GM11168 (cell line): ENCODE results near the gene DBF4B.

Experiments
- in situ Hi-C: fragments of 300-500 bp; cut with MboI; formaldehyde crosslinking; loops from one replicate; pipeline ENCODE4 v1.12.0; 2022; ENCODE audit warnings: low sequenced_read_pairs; ENCODE audit not compliant: unreplicated experiment

Gene DBF4B

DNA sequence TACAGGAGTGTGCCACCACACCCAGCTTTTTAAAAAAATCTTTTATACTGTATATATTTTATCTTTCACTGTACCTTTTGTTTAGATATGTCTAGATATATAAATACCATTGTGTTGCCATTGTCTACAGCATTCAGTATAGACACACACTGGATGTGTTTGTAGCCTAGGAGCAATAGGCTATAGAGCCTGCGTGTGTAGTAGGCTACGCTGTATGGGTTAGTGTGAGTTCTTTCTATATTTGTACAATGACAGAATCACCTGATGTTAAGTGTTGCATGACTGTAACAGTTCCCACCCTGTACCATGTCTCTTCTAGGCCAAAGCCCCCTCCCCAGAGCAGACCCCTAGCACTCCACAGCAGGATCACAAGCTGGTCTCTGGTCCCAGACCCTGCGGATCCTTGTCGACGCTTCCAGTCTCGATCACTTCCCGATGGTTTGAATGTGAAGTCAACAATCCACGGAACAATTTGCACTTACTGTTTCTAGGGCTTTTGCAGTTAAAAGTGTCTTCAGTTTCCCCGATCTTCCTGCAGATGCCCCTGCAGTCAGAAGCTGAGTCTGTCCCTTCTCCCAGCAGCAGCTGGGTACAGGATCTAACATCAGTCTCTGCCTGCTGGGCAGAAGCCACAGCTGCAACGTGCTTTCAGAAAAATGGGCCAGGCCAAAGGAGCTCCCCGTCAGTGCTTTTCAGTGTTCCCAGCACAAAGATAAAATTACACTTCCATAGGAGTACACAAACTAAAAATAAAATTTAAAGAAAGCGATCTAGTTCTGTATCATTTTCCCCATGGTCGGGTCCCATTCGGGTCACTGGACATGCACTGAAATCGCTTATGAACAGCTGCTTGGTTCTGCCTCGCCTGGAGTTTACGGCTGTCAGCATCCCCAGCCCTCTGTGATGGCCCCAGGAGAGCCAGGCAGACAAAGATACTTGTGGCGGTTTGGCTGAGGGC, 85.7 kb downstream of the DBF4B start:
- in situ Hi-C loops = loop anchor here (5.0 kb wide), 1 partner anchor 78 kb away; no protein-coding TSS in a partner anchor

GRCh38 chr17:44794851-44795413, 86.5 kb downstream of the DBF4B start:
- in situ Hi-C loops = loop anchor here (5.0 kb wide), 1 partner anchor 77 kb away; no protein-coding TSS in a partner anchor

DNA sequence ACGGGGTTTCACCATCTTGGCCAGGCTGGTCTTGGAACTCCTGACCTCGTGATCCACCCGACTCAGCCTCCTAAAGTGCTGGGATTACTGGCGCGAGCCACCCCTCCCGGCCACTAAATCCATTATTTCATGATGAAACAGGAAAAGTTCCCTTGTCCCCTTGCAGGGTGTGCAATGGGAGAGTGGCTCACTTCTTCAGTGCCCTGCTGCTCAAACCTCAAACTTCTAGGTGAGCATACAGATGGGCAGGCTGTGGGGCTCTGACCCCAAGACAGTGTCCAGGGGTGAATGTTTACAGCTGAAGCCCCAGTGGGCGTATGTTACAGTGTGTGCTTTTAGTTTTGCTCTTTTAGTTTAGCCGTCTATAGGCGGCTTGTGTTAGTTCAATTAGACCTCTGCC, 87.0 kb downstream of the DBF4B start:
- in situ Hi-C loops = no loop called here

DNA sequence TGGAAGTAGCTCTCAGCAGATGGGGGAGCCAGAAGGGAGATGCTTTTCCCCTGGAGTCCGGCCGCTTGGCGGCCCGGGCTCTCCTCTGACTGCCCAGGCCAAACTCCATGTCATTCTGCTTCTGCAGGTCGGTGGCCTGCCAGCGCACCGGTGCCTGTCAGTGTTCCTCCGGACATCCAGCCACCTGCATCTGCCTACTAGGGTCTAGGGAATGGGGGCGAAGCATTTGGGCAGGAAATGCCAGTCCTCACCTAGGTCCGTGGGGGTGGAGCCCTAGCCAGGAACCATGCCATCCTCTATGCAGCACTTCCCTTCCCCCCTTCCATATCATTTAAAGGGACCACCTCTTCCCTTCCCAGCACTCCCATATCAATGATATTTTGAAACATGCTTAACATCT, 87.5 kb downstream of the DBF4B start:
- in situ Hi-C loops = no loop called here

DNA sequence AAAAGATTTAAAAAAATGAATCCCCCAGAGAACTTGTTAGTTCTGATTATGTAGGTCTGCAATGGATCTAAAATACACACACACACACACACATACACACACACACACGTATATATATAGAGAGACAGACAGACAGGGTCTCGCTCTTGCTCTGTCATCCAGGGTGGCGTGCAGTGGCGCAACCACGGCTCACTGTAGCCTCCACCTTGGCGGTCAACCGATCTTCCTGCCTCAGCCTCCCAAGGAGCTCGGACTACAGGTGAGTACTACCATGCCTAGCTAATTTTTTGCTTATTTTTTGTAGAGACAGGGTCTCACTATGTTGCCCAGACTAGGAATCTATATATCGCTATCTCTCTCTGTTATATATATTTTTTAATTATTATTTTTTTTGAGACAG, 88.3 kb downstream of the DBF4B start:
- in situ Hi-C loops = no loop called here

- in situ Hi-C loops = no loop called here
Observed at GRCh38 chr17:44797802-44798201, 89.3 kb downstream of the DBF4B start.

GRCh38 chr17:44798356-44798755, 89.9 kb downstream of the DBF4B start:
- in situ Hi-C loops = no loop called here
